ENCODE data around the gene SAFB2.

The SAFB2 gene

DNA sequence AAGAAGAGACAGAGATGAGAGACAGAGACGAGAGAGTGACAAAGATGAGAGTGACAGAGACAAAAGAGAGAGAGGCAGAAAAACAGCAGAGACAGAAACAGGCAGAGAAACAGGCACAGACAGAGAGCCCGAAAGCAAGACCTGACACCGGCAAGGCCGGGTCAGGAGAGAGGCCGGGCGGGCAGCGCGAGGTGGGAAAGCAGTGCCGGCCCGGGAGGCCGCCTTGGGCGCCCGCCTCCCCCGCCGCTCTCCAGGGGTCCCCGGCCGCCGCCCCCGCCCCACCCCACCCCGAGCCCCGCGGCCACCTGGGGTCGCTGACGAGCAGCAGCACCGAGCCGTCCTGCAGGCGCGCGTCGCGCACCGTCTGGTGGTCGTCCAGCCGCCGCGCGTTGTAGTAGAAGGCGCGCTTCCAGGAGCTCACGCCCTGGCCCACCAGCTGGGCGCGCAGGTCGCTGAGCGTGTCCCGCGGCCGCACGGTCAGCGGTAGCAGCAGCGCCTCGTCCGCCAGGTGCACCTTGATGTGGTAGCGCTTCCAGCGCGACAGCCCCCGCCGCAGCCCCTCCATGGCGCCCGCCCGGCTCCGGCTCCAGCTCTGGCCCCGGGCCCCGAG is 55.1 kb downstream of the SAFB2 start, which contains the start of gene TINCR:
TINCR (minus strand) TSS at position 594 of the 610 bp plus-strand sequence.
- H3K4me3 ChIP-seq (replicated peaks; ENCODE audit: low read depth, low read length): no peak within 1 kb of the TSS
- H3K36me3 ChIP-seq (ENCODE audit: control insufficient read depth, insufficient read depth, low read length): no peaks in the 10 kb centered on the region
- no peak for TF ChIP-seq CTCF (IDR thresholded peaks at IDR 0.05; ENCODE audit: insufficient read depth, low read length, poor library complexity, severe bottlenecking)
- DNase-seq (ENCODE audit: extremely low read depth, insufficient read length): no peak
- H3K27me3 ChIP-seq (replicated peaks; ENCODE audit: control insufficient read depth, insufficient read depth, low read length): no peaks in the 10 kb centered on the region; the same call in 1 of the 2 replicates

DNA sequence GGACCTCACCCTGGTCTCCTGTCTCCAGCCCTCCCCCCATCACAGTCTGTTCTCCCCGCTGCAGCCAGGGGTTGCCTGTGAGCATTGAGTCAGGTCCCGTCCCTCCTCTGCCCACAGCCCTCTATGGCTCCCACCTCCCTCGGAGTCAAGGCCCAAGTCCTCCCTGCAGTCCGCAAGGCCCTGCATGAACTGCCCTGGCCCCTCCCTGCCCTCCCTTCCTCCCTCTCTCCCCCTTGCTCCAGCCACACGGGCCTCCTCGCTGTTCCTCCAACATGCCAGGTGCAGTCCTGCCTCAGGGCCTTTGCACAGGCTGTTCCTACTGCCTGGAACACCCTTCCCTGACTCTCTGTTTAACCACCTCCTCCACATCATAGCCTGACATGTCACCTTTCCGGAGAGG is 57.6 kb downstream of the SAFB2 start:
- TF ChIP-seq CTCF (IDR thresholded peaks at IDR 0.05; ENCODE audit: insufficient read depth, low read length, poor library complexity, severe bottlenecking): no peak
- no peaks in the 10 kb centered on the region; the same call in 1 of the 2 replicates for H3K27me3 ChIP-seq (replicated peaks; ENCODE audit: control insufficient read depth, insufficient read depth, low read length)

GRCh38 chr19:5563935-5564612 is 58.5 kb downstream of the SAFB2 start:
- no peak for TF ChIP-seq CTCF (IDR thresholded peaks at IDR 0.05; ENCODE audit: insufficient read depth, low read length, poor library complexity, severe bottlenecking)
- DNase-seq (ENCODE audit: extremely low read depth, insufficient read length): no peak
- no peaks in the 10 kb centered on the region; the same call in 1 of the 2 replicates for H3K27me3 ChIP-seq (replicated peaks; ENCODE audit: control insufficient read depth, insufficient read depth, low read length)
- no peaks in the 10 kb centered on the region for H3K36me3 ChIP-seq (ENCODE audit: control insufficient read depth, insufficient read depth, low read length)
- no peak overlapping the region for H3K4me3 ChIP-seq (replicated peaks; ENCODE audit: low read depth, low read length)

More for the DNA sequence above, 57.6 kb downstream of the SAFB2 start:
- DNase-seq (ENCODE audit: extremely low read depth, insufficient read length): no peak
- Histone ChIP-seq H3K36me3 (ENCODE audit: control insufficient read depth, insufficient read depth, low read length) (no peaks in the 10 kb centered on the region), H3K4me3 (replicated peaks; ENCODE audit: low read depth, low read length) (no peak overlapping the region)

- H3K36me3 ChIP-seq (ENCODE audit: control insufficient read depth, insufficient read depth, low read length): no peaks in the 10 kb centered on the region
- no peak for DNase-seq (ENCODE audit: extremely low read depth, insufficient read length)
- TF ChIP-seq CTCF (IDR thresholded peaks at IDR 0.05; ENCODE audit: insufficient read depth, low read length, poor library complexity, severe bottlenecking): no peak
- no peaks in the 10 kb centered on the region; the same call in 1 of the 2 replicates for H3K27me3 ChIP-seq (replicated peaks; ENCODE audit: control insufficient read depth, insufficient read depth, low read length)
- H3K4me3 ChIP-seq (replicated peaks; ENCODE audit: low read depth, low read length): no peak overlapping the region
These were observed 59.6 kb downstream of the SAFB2 start for GRCh38 chr19:5563008-5563431.

DNA sequence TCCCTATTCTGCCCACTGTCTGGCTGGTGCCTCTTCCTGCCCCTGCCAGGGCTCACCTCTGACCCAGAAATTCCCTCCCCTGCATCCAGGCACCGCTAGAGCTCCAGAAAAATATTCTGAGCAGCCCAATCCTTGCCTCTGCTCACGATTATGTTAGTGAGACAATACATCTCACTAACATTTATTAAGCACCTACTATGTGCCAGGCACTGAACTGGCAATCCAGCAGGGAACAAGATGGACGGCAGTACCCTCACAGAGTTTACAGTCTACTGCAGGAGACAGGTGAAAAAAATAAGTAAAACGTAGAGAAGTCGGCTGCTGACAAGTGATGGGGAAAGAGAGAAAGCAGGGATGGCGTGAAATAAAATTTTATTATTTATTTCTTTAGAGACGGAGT is 60.3 kb downstream of the SAFB2 start:
- H3K27me3 ChIP-seq (replicated peaks; ENCODE audit: control insufficient read depth, insufficient read depth, low read length): no peaks in the 10 kb centered on the region; the same call in 1 of the 2 replicates

More for the DNA sequence above, 60.3 kb downstream of the SAFB2 start:
- TF ChIP-seq CTCF (IDR thresholded peaks at IDR 0.05; ENCODE audit: insufficient read depth, low read length, poor library complexity, severe bottlenecking): no peak
- H3K36me3 ChIP-seq (ENCODE audit: control insufficient read depth, insufficient read depth, low read length): no peaks in the 10 kb centered on the region
- no peak for DNase-seq (ENCODE audit: extremely low read depth, insufficient read length)
- no peak overlapping the region for H3K4me3 ChIP-seq (replicated peaks; ENCODE audit: low read depth, low read length)
